Astrocyte (in vitro differentiated cells and primary cell): Measurements from ENCODE around the gene ORC4.

ENCODE experiments used
- CTCF ChIP-seq: IDR thresholded peaks from 2 replicates; pipeline ENCODE4 v1.5.1; 2011; ENCODE audit warnings: low read depth, mild to moderate bottlenecking, inconsistent platforms, low read length, moderate library complexity; ENCODE audit not compliant: insufficient read depth
- EZH2 ChIP-seq: IDR thresholded peaks from 2 replicates; pipeline ENCODE4 v1.6.1; 2012; ENCODE audit warnings: mild to moderate bottlenecking, low read length, inconsistent platforms; ENCODE audit not compliant: insufficient read depth

GRCh38 chr2:148000095-148000494, 20.4 kb downstream of the ORC4 start:
- TF ChIP-seq CTCF (no peak), EZH2 (no peak)
